ENCODE results near the gene CNTF.

DNA sequence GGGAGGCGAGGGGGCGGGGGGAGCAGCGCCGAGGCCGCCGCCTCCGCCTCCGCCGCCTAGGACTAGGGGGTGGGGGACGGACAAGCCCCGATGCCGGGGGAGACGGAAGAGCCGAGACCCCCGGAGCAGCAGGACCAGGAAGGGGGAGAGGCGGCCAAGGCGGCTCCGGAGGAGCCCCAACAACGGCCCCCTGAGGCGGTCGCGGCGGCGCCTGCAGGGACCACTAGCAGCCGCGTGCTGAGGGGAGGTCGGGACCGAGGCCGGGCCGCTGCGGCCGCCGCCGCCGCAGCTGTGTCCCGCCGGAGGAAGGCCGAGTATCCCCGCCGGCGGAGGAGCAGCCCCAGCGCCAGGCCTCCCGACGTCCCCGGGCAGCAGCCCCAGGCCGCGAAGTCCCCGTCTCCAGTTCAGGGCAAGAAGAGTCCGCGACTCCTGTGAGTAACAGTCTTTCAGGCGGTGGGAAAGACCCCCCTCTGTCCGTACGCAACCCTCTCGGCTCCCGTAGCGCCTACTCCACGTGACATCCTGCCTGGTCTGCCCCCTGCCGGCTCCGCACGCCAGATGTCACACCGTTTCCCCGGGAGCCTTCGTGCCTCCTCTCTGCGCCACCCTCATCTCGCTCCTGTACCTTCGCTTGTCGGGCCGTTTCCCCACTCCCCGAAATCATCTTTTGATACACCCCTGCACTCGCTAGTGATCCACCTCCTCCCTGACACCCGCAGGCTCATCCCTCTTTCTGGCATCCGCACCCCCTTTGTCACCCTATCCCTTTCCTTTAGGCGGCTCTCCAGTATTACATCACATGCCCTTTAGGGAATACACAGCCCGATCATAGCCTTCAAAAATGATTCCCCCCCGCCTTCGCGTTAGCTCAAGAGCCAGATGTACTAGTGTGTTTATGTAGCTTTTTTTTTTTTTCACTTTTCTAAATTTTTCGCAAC, 43.0 kb upstream of the CNTF start:
- peak; percentile 93 for TF ChIP-seq CTCF (IDR thresholded peaks at IDR 0.05; ENCODE audit: borderline replicate concordance, extremely low read depth, low read length, poor library complexity, severe bottlenecking)
- no peak for TF ChIP-seq EZH2 (IDR thresholded peaks at IDR 0.05; ENCODE audit: borderline replicate concordance, low read depth, low read length, severe bottlenecking)

Measured in DND-41 (cell line).